ENCODE measurements around the gene MYO5B.

GRCh38 chr18:49862656-49863385 is 332.1 kb downstream of the MYO5B start:
- TF ChIP-seq CTCF (IDR thresholded peaks at IDR 0.05; ENCODE audit: borderline replicate concordance, extremely low read depth, low read length, poor library complexity, severe bottlenecking), result no peak
- no peak for TF ChIP-seq EZH2 (IDR thresholded peaks at IDR 0.05; ENCODE audit: borderline replicate concordance, low read depth, low read length, severe bottlenecking)

All from DND-41 (cell line).